Gastrocnemius medialis (tissue), 4 donors: Measurements from ENCODE around the gene NIFK.

Experiments used
- CTCF ChIP-seq, 5 experiments: fragments of 450-650 bp in 3 of 5; fragments of 200-600 bp in 2 of 5; sonication (generic) in 2 of 5; IDR thresholded peaks in 4 of 5; conservative IDR thresholded peaks in 1 of 5; 1 replicate in 4 of 5; 2 replicates in 1 of 5; pipeline ENCODE4 v1.5.1; 2016 to 2019; ENCODE audit warnings: antibody characterized with exemption in 5 of 5, mild to moderate bottlenecking in 3 of 5, moderate library complexity in 3 of 5
- POLR2A ChIP-seq, 2 donors: fragments of 450-650 bp; IDR thresholded peaks; one replicate each; pipeline ENCODE4 v1.6.1; 2017; ENCODE audit warnings: antibody characterized with exemption in 2 of 2, mild to moderate bottlenecking in 2 of 2, moderate library complexity in 2 of 2

GRCh38 chr2:121735518-121736074 is 1.1 kb downstream of the NIFK start:
- TF ChIP-seq POLR2A (IDR thresholded peaks at IDR 0.05) (no peak), CTCF (IDR thresholded peaks at IDR 0.05 in 4 of 5, conservative IDR thresholded peaks at IDR 0.05 in 1 of 5) (no peak)
